ENCODE data around the gene PVRIG.
"Not testable (repeated sequence)": the region's sequence is repeated elsewhere in the genome, so short reads cannot be mapped to it uniquely, and the experiment has no call there.

The PVRIG gene

DNA sequence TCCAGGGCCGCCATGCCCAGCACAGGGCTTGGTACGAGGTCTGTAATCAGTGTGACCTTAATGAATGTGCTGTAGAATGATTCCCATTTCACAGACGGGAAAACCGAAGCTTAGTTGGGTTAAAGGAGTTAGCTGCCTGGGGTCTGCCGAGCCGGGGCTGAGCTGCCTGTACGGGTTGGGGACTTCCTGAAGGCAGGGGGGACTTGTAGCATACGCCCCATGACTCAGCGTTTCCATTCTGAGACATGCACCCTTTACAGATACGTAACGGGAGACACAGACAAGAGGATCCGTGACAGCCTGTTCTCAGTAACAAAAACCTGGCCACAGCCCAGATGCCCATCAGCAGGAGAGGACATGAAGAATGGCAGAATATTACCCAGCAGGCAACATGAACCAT is 23.6 kb downstream of the PVRIG start:
- DNase-seq = not testable (repeated sequence)

DNA sequence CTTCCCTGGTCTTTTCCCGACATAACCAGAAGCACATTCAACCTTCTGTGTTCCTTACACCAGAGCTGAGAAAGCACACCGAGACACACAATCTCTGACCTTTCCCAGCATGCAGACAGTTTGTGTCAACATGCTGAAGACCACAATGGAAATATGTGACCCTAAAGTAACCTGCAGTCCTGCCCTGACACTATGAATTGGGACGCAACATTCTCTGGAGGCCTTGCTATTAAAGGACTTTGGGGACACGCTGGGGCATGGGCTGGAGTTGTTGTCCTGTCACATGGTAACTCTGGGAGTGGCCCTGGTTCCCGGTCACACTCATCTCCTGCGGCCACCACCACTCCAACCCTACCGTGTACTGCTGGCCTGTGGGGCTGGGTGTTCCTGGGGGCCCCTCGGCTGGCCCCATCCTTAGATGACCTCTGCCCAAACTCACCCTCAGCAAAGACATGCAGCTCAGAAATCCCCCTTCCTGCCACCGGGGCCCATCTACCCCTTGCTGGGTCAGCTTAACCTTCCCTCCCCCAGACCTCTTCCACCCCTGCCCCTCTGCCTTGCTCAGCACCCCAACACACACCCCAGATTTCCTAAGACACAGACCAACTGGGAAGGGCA is 25.3 kb downstream of the PVRIG start:
- DNase-seq = not testable (repeated sequence)

DNA sequence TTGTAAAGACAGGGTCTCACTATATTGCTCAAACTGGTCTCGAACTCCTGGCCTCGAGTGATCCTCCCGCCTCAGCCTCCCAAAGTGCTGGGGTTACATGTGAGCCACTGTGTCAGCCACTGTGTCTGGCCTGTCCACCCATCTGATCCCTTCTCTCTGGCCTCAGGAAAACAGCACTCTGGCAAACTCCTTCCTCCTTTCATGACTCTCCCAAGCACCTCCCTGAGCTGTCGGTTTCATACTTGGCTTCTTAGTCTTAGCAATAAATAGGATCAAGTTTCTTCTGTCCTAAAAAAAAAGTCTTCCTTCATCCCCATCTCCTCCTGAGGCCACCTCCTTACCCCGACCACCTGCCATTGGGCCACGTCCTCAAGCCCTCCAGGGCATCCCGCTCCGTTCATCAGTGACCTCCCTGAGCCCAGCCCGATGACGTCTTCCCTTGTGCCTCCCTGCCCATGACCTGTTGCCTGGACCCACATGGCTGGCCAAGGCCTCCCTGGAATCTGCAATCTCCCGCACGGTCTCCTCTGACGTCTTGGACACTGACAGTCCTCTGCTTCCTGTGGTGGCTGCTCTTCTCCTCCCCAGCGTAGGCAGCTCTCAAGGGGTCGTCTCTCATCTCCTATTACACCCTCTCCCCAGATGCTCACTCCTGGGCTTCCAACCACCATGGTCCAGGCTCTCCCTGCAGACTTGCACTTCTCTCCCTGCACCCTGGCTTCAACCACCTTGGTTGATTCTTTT is 26.5 kb downstream of the PVRIG start:
- not testable (repeated sequence) for DNase-seq

DNA sequence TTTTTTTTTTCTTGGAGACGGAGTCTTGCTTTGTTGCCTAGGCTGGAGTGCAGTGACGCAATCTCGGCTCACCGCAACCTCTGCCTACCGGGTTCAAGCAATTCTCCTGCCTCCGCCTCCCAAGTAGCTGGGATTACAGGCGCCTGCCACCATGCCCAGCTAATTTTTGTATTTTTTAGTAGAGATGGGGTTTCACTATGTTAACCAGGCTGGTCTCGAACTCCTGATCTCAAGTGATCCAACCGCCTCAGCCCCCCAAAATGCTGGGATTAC is 27.1 kb downstream of the PVRIG start:
- not testable (repeated sequence) for DNase-seq

DNA sequence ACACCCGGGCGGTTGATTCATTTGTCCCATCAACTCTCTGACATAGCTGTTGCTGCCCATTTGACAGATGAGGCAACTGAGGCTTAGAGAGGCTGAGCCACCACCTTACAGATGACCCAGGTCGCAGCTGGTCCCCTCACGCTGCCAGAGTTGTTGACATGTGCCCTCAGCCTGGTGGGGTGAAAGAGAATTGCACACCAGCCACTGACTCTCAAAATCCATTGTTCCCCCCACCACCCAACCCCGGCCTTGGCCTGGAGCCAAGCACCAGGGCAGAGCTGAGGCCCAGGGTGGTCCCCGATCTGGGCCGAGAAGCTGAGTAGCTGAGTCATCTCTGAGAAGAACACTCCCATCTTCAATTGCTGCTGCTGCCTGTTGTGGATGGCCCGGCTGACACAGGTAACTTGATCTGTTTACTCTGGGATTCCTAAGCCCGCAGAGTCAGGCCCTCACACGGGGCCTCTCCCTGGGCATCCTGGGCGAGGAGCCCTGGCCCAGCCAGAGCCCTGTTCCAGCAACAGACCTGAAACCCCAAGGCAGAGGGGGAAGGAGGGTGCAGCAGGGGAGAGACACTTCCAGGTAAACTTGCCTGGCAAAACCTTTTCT is 27.5 kb downstream of the PVRIG start:
- DNase-seq = no peak

DNA sequence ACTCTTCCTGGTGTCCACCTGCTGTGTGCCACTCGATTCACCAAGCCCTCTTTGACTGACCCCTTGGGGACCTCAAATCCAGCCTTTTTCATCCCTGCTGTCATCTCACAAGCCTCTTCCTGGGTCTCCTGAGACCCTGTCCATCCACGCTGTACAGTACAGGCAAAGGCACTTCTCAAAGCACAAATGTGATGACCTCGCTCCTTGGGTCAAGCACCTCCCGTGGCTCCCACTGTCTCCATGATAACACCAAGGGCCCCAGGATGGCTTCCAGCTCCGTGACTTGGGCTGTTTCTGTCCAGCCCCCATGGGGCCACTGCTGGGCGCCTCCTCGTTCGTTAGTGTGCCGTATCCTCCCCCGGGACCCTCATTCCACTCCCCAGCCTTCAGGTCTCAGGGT is 28.7 kb downstream of the PVRIG start:
- no peak for DNase-seq

DNA sequence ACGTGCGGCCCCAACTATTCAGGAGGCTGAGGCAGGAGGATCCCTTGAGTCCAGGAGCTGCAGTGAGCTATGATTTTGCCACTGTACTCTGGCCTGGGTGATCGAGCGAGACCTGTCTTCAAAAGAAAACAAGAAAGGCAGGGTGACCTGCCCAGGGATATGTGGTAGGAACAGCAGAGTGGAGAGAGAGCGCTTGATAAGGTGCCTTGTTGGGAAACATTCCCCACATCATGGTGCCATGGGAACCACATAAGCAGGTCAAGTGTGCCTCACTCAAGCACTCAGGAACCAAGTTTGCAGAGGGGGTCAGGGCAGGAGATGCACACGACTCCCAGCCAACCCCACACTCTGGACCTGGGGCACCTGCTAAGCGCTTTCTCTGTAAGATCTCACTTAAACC is 37.3 kb downstream of the PVRIG start:
- no peak for DNase-seq

DNA sequence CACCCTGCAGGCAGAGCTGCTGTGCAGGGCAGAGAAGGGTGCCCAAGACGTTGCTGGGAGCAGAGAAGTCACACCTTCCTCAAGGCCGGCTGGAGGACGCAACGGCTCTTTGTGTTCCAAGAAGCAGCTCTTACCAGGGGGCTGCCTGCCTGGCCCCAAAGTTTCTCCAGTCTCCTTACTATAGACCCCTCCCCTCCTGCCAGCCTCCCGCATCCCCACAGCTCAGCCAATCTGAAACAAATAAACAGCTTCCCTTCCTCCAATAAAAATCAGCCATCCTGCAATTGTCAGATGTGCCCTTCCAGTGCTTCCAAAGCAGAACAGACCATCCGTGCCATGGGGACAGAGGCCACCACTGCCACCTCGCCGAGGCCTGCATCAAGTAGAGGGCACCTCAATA is 40.2 kb downstream of the PVRIG start:
- DNase-seq = not testable (repeated sequence)

DNA sequence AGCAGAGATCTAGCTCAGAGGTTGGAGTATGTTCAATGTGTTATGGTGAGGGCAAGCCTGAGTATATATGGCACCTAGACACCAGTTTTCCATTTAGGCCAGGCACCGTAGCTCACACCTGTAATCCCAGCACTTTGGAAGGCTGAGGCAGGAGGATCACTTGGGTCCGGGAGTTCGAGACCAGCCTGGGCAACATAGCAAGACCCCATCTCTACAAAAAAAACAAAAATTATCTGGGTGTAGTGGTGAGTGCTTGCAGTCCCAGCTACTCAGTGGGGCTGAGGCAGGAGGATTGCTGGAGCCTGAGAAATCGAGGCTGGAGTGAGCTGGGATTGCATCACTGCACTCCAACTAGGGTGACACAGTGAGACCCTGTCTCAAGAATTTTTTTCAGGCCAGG is 43.1 kb downstream of the PVRIG start:
- DNase-seq = not testable (repeated sequence)

DNA sequence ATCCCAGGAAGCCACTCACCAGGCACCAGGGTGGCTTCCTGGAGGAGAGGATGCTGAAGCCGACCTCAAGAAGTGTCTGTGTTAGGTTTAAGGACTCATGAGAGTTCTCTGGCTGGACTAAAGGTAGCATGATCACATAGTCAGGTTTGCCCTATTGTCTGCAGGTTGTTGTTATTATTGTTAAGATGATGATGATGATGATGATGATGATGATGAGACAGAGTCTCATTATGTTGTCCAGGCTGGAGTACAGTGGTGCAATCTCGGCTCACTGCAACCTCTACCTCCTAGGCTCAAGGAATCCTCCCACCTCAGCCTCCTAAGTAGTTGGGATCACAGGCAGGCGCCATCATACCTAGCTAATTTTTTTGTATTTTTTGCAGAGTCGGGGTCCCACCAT is 44.5 kb downstream of the PVRIG start:
- DNase-seq = not testable (repeated sequence)

DNA sequence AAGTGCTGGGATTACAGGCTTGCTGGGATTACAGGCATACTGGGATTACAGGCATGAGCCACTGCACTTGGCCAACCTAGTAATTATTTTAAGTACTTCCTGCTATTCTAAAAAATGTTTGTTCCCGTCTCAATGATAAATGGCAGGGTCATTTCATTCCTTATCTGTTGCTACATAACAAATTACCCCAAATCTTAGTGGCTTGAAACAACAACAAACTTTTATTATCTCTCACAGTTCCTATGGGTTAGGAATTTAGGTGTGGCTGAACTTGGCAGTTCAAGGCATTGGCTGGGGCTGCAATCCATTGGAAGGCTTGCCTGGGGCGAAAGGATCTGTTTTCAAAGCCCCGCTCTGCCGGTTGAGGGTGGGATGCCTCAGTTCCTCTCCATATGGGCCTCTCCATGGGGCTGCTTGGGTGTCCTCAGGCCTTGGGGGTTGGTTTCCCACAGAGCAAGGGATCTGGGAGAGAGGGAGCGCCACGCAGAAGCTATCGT is 45.0 kb downstream of the PVRIG start:
- not testable (repeated sequence) for DNase-seq

DNA sequence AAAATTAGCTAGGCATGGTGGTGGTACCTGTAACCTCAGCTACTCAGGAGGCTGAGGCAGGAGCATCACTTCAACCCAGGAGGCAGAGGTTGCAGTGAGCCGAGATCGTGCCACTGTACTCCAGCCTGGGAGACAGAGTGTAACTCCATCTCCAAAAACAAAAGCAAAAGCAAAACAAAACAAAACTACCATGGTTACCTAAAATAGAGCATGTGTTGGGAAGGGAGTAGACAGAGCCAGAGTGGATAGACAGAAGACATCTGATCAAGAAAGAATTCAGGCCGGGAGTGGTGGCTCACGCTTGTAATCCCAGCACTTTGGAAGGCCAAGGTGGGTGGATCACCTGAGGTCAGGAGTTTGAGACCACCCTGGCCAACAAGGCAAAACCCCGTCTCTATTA is 46.1 kb downstream of the PVRIG start:
- DNase-seq = not testable (repeated sequence)

DNA sequence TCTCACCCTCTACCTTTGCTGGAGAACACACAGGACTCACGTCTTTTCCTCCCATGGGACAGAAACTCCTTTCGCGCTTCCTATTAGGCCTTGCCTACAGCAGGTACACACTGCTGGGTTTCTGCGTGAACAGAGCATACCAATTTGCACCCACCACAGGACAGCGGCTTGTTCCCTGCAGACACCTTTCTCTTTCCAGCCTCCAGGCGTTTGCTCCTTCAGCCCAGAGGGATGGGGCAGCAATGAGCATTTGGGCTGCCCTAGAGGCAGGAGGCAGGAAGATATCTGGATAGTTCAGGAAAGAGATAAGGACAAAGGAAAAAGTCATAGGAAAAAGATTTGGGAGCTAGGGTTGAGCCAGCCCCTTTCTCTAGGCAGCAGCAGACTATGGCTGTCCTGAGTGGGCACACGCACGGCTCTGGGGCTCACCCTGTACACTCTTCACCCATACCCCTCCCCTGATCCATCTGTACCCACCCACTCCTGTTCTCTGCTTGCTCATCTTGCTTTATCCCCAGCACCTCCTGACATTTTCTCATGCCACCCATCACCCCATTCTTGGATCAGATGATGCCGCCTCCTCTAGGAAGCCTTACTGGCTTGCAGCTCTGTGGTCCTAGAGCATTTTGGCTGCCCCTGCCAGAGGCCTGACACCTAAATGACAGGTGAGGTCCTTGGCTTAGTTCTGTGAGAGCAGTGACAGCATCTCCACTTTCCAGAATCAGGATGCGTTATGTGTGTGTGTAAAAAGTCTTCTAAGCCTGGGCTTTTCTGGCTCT is 47.0 kb downstream of the PVRIG start:
- DNase-seq = no peak

DNA sequence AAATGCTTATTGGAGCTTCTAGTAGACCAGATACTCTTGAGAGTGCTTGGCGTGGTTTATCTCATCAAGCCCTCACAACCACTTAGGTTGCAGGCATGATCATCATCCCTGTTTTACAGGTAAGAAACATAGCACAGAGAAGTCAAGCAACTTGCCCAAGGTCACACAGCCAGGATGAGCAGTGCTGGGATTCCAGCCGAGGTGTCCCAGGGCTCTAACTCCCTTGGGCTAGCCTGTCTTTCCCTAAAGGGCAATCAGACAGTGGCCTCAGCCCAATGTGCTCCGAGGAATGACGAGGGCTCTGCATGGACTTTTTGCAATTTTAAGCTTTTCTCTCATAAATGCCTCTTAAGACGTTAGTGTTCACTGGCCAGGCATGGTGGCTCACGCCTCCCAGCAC is 47.9 kb downstream of the PVRIG start:
- no peak for DNase-seq

DNA sequence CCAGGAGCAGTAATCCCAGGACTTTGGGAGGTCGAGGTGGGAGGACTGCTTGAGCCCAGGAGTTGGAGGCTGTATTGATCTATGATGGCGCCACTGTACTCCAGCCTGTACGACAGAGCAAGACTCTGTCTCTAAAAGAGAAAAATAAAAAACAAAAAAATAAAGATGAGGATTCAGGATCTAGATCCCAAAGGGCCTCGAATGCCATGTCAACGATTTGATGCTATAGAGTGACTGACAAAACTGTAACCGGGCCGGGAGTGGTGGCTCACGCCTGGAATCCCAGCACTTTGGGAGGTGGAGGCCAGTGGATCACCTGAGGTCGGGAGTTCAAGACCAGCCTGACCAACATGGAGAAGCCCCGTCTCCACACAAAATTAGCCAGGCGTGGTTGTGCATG is 49.1 kb downstream of the PVRIG start:
- not testable (repeated sequence) for DNase-seq

DNA sequence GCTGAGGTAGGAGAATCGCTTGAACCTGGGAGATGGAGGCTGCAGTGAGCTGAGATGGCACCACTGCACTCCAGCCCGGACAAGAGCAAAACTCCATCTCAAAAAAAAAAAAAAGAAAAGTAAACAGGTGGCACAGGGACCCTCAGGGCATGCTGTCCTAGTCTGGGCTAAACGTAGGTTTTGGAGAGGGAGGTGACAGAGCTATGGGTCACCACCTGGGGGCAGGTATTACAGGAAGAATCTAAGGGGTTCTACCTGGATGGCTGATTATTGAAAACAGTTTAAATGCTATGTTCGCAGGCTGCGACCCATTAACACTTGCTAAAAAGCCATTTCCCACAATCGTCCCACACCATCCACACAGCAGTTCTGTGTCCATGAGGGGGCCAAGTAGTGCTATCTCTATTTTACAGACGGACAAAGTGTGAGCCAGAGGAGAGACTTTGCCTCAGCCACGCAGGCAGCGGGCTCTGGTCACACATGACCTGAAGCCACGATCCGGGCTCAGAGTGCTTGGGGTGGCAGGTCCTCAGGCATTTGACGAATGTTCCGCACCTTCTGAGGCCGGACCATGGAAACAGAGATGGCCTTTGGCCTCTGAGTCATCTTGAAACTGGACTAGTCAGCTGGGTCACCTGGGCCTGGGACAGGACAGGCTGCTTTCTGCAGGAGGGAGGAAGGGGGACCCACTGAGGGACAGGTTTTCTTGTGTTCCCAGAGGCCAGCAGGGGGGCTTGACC is 49.7 kb downstream of the PVRIG start:
- DNase-seq = not testable (repeated sequence)

DNA sequence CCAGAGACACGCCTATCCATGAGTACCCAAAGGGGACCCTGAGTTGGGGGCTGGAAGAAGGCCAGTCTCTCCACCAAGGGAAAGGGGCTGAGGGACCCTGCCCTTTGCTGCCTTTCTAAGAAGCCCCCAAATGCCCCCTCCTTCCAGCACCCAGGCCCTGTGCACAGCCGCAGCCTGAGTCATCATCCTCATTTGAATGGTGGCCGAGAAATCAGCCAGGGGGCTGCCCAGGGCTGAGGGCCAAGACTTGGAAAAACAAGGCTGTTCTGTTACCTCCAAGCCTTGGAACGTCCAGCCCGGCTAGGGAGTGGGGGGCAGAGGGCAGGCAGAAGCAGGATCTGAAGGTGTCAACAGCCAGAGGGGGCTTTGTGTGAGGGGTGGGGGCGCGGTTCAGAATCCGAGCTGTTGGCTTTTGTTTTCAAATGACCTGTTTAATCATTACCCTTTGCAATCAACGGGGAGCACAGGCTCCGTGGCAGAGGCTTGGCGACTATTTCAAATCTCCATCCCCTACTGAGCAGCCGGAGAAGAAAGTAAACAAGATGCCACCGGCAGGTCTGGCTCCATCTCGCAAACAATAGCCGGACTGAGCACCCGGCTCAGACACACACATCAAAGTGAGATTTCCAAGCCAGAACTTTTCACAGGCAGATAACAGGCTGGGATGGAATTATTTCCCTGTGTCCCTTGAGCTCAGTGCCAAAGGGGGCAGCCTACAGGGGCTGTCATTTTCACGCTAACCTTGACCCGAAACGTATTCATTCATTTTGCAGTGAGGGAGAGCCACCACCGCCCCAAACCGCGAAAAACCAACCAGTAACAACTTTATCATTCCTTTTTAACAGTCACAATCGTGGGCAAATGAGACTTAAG is 50.5 kb downstream of the PVRIG start:
- not testable (repeated sequence) for DNase-seq
